ENCODE results near the gene PRPF8.
A peak's percentile ranks its signal among the peaks of the same experiment; 100 is the strongest.

Gene PRPF8

GRCh38 chr17:1616101-1616500 lies 68.6 kb downstream of the PRPF8 start:
- no peak overlapping the region for H3K4me3 ChIP-seq (ENCODE audit: low read depth, low read length)
- no peaks in the 10 kb centered on the region for H3K36me3 ChIP-seq (replicated peaks)
- no peak overlapping the region for H3K27ac ChIP-seq
- DNase-seq, result no peak
- no peaks in the 10 kb centered on the region for H3K27me3 ChIP-seq (replicated peaks)
- in situ Hi-C loops (cut with HindIII; ENCODE audit: low pct_ligation_motif_present, low sequenced_read_pairs), result no loop called here
- no peak for TF ChIP-seq CTCF (IDR thresholded peaks at IDR 0.05; ENCODE audit: low read depth, low read length, missing control alignments)

- Histone ChIP-seq H3K4me3 (ENCODE audit: low read depth, low read length) (no peak overlapping the region), H3K27me3 (replicated peaks) (no peaks in the 10 kb centered on the region), H3K36me3 (replicated peaks) (no peaks in the 10 kb centered on the region), H3K27ac (no peak overlapping the region)
- in situ Hi-C loops (cut with HindIII; ENCODE audit: low pct_ligation_motif_present, low sequenced_read_pairs), result no loop called here
- DNase-seq, result no peak
- TF ChIP-seq CTCF (IDR thresholded peaks at IDR 0.05; ENCODE audit: low read depth, low read length, missing control alignments), result no peak
These were observed 72.3 kb downstream of the PRPF8 start for GRCh38 chr17:1612400-1612799.

GRCh38 chr17:1611715-1612114 lies 73.0 kb downstream of the PRPF8 start:
- no peak for DNase-seq
- Histone ChIP-seq H3K36me3 (replicated peaks) (no peaks in the 10 kb centered on the region), H3K27me3 (replicated peaks) (no peaks in the 10 kb centered on the region), H3K4me3 (ENCODE audit: low read depth, low read length) (no peak overlapping the region), H3K27ac (no peak overlapping the region)
- in situ Hi-C loops (cut with HindIII; ENCODE audit: low pct_ligation_motif_present, low sequenced_read_pairs), result no loop called here
- no peak for TF ChIP-seq CTCF (IDR thresholded peaks at IDR 0.05; ENCODE audit: low read depth, low read length, missing control alignments)

GRCh38 chr17:1608676-1609075 lies 76.0 kb downstream of the PRPF8 start:
- Histone ChIP-seq H3K36me3 (replicated peaks) (no peaks in the 10 kb centered on the region), H3K4me3 (ENCODE audit: low read depth, low read length) (no peak overlapping the region), H3K27me3 (replicated peaks) (no peaks in the 10 kb centered on the region), H3K27ac (no peak overlapping the region)
- TF ChIP-seq CTCF (IDR thresholded peaks at IDR 0.05; ENCODE audit: low read depth, low read length, missing control alignments), result no peak
- in situ Hi-C loops (cut with HindIII; ENCODE audit: low pct_ligation_motif_present, low sequenced_read_pairs), result no loop called here
- DNase-seq, result no peak

- in situ Hi-C loops (cut with HindIII; ENCODE audit: low pct_ligation_motif_present, low sequenced_read_pairs), result no loop called here
- H3K27me3 ChIP-seq (replicated peaks), result no peaks in the 10 kb centered on the region
- TF ChIP-seq CTCF (IDR thresholded peaks at IDR 0.05; ENCODE audit: low read depth, low read length, missing control alignments), result no peak
- DNase-seq, result no peak
- H3K27ac ChIP-seq, result no peak overlapping the region
- H3K4me3 ChIP-seq (ENCODE audit: low read depth, low read length), result no peak overlapping the region
- H3K36me3 ChIP-seq (replicated peaks), result no peaks in the 10 kb centered on the region
These were observed 76.7 kb downstream of the PRPF8 start for GRCh38 chr17:1607971-1608320.

GRCh38 chr17:1606352-1606985 lies 78.2 kb downstream of the PRPF8 start:
- Histone ChIP-seq H3K27ac (no peak overlapping the region), H3K27me3 (replicated peaks) (no peaks in the 10 kb centered on the region), H3K36me3 (replicated peaks) (no peaks in the 10 kb centered on the region), H3K4me3 (ENCODE audit: low read depth, low read length) (no peak overlapping the region)
- in situ Hi-C loops (cut with HindIII; ENCODE audit: low pct_ligation_motif_present, low sequenced_read_pairs), result no loop called here
- no peak for TF ChIP-seq CTCF (IDR thresholded peaks at IDR 0.05; ENCODE audit: low read depth, low read length, missing control alignments)
- peak; percentile 17 for DNase-seq
